ENCODE data around the gene HPCAL1.
"Not testable (repeated sequence)": the region's sequence is repeated elsewhere in the genome, so short reads cannot be mapped to it uniquely, and the experiment has no call there.

Gene HPCAL1

DNA sequence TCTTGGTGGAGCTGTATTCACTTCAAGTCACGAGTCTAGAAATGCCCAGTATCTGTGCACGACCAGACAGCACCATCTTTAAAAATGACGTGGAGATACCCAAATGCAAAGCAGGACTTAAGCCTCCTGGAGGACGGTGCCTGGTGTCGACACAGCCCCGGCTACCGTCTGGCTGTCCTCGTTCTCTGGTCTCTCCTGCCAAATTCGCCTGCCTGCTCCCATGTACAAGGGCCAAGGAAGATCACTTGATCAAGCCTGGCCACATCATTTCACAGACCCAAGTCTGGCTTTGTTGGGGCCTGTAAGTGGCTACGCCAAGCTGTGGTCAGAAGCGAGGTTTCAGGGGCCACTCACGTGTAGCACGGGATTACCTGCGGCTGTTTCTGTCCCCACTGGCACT is 136.0 kb downstream of the HPCAL1 start:
- CTCF ChIA-PET = interaction anchor here (0.9 to 10.7 kb wide), 9 partner anchors 22 to 638 kb away, joined by 3 to 194 read pairs (median 6); no protein-coding TSS in a partner anchor
- DNase-seq (ENCODE audit: extremely low spot score) = no peak
- POLR2A ChIA-PET = interaction anchor here (0.6 to 3.0 kb wide), 2 partner anchors 9 to 834 kb away, joined by 4 to 22 read pairs; partner anchors contain the start of gene ODC1
- TF ChIP-seq, protein P1, sequence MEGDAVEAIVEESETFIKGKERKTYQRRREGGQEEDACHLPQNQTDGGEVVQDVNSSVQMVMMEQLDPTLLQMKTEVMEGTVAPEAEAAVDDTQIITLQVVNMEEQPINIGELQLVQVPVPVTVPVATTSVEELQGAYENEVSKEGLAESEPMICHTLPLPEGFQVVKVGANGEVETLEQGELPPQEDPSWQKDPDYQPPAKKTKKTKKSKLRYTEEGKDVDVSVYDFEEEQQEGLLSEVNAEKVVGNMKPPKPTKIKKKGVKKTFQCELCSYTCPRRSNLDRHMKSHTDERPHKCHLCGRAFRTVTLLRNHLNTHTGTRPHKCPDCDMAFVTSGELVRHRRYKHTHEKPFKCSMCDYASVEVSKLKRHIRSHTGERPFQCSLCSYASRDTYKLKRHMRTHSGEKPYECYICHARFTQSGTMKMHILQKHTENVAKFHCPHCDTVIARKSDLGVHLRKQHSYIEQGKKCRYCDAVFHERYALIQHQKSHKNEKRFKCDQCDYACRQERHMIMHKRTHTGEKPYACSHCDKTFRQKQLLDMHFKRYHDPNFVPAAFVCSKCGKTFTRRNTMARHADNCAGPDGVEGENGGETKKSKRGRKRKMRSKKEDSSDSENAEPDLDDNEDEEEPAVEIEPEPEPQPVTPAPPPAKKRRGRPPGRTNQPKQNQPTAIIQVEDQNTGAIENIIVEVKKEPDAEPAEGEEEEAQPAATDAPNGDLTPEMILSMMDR (IDR thresholded peaks at IDR 0.05; ENCODE audit: control extremely low read depth, extremely low read depth, low read depth, missing control alignments) = no peak

DNA sequence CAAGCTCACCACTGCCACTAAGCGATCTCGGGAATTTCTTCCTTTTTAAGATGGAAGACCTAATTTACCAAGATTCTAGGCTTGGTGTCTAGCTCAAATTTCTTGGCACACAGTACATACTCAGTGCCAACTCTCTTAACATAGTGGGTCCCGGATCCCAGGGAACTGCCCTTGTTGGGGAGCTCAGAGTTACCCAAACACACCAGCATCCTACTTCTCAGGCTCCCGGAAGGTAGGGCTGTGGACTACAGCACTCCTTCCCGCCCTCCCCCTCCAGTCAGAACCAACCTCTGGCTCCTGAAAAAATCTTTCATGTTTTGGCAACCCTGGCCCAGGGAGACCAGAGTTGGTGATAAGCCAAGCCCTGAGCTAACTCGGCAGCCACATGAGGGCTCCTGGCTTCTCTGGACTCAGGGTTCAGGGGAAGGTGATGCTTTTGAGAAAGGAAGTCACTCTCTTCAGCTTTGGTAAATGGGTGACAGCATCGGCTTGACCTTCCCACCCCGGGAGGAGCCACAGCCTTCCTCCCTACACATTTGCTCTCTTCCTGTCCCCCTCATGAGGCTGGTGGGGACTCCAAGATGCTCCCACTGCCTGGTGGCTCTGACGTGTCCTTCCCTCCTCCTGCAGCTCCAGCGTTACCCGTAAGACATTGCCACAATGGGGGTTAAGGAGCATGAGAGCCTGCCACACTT is 136.6 kb downstream of the HPCAL1 start:
- ChIA-PET POLR2A (interaction anchor here (0.6 to 3.0 kb wide), 3 partner anchors 9 to 834 kb away, joined by 3 to 22 read pairs (median 4); partner anchors contain the start of gene ODC1), CTCF (interaction anchor here (0.9 to 10.7 kb wide), 7 partner anchors 22 to 639 kb away, joined by 3 to 168 read pairs (median 6); no protein-coding TSS in a partner anchor)
- DNase-seq (ENCODE audit: extremely low spot score) = no peak
- TF ChIP-seq, protein P1 (IDR thresholded peaks at IDR 0.05; ENCODE audit: control extremely low read depth, extremely low read depth, low read depth, missing control alignments) = no peak

DNA sequence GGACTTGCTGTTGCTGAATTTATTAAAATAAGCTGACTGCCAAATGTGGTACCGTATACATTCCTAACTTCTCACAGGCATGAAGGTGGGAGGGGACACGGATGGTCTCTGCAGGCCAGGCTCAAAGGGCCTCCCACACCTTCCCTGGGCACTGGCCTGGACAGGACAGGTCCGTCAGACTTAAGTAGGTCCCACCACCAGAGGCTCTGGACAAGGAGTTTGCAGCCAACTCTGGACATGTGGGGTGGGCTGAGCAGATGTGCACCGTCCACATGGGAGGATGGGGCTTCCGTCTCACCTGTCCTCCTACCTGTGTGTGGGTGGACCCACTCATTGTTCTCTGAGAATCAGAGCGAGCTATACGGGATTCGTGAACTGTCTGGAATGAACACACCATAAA is 137.3 kb downstream of the HPCAL1 start:
- CTCF ChIA-PET = interaction anchor here (1.0 to 10.7 kb wide), 6 partner anchors 31 to 640 kb away, joined by 3 to 168 read pairs (median 6); no protein-coding TSS in a partner anchor
- TF ChIP-seq, protein P1 (IDR thresholded peaks at IDR 0.05; ENCODE audit: control extremely low read depth, extremely low read depth, low read depth, missing control alignments) = no peak
- POLR2A ChIA-PET = interaction anchor here (3.0 kb wide), 1 partner anchor 8 kb away, joined by 22 read pairs; the partner anchor contains the start of gene ODC1
- DNase-seq (ENCODE audit: extremely low spot score) = no peak

DNA sequence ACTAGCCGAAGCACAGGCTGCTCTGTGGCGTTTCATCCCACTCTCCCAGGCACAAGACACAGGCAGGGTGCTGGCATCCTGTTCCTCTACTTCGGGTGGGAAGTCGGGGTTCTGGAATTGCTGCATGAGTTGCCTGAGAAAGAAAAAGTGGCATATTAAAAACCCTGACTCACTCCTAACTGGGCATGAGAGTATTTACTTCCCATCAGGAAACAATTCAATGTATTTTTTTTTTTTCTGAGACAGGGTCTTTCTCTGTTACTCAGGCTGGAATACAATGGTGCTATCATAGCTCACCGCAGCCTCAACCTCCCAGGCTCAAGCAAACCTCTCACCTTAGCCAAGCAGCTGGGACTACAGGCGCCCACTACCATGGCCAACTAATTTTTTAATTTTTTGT is 138.0 kb downstream of the HPCAL1 start:
- TF ChIP-seq, protein P1 (IDR thresholded peaks at IDR 0.05; ENCODE audit: control extremely low read depth, extremely low read depth, low read depth, missing control alignments) = no peak
- DNase-seq (ENCODE audit: extremely low spot score) = no peak
- ChIA-PET POLR2A (no interaction called here), CTCF (interaction anchor here (1.2 to 10.7 kb wide), 3 partner anchors 32 to 368 kb away, joined by 4 to 168 read pairs (median 6); no protein-coding TSS in a partner anchor)

DNA sequence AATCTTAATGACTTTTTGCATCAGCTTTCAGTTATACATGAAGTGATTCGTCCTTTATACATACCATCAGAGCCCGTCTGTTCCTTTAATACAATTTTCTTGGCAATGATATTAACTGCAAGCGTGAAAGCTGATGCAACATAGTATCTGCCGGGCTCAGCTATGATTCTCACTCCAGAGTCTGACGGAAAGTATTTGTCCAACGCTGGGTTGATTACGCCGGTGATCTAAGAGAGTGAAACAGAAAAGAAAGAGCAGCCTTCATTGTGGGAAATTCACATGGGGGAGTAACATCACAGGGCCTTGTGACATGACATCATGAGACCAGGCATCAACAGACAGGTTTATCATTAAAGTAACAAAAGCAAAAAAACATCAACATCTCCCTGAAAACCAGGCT is 139.2 kb downstream of the HPCAL1 start:
- ChIA-PET POLR2A (no interaction called here), CTCF (interaction anchor here (0.6 to 6.2 kb wide), 2 partner anchors 33 to 369 kb away, joined by 3 to 28 read pairs; no protein-coding TSS in a partner anchor)
- TF ChIP-seq, protein P1 (IDR thresholded peaks at IDR 0.05; ENCODE audit: control extremely low read depth, extremely low read depth, low read depth, missing control alignments) = no peak
- no peak for DNase-seq (ENCODE audit: extremely low spot score)

DNA sequence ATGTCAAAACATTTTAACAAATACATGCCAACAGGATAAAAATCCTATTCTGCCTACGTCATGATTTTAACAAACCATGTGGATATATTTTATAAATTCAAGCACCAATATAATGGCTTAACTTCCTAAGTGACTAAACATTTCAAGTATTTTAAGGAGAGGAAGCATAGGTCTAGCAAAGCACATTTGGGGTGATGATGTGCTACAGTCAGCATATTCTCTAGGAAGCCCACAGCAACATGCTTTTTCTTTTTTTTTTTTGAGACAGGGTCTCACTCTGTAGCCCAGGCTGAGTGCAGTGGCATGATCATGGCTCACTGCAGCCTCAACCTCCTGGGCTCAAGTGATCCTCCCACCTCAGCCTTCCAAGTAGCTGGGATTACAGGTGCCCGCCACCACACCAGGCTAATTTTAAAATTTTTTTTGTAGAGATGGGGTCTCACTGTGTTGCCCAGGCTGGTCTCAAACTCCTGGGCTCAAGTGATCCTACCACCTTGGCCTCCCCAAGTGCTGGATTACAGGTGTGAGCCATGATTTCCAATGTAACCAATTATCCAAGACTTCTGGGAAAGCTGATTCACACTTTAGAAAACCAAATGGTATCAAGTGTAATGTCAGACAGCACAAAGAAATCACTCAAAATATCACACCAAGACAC is 139.9 kb downstream of the HPCAL1 start:
- CTCF ChIA-PET = interaction anchor here (0.6 to 9.8 kb wide), 5 partner anchors 10 to 370 kb away, joined by 3 to 127 read pairs (median 28); no protein-coding TSS in a partner anchor
- DNase-seq (ENCODE audit: extremely low spot score); POLR2A ChIA-PET: not testable (repeated sequence)

Measured in GM10248 (cell line).